GM18508 (cell line): ENCODE data around the gene HIPK1.

ENCODE experiments used
- ATAC-seq: cut with Tn5 transposase; IDR thresholded peaks from one replicate; pipeline ENCODE4 v1.9.1; 2021; ENCODE audit warnings: moderate number of reproducible peaks; ENCODE audit not compliant: insufficient read depth, unreplicated experiment

HIPK1 gene

GRCh38 chr1:113928941-113929749 lies at the start of gene HIPK1:
TSS of gene HIPK1 (plus strand) at chr1:113929324.
- ATAC-seq = peak; percentile 44

GRCh38 chr1:113879739-113880038 lies 49.4 kb upstream of the HIPK1 start:
- no peak for ATAC-seq

- ATAC-seq = no peak
Measured at GRCh38 chr1:113881661-113882060, 47.5 kb upstream of the HIPK1 start.

- no peak for ATAC-seq
Measured at GRCh38 chr1:113886417-113887401, 42.4 kb upstream of the HIPK1 start.

- ATAC-seq = no peak
Measured at GRCh38 chr1:113887402-113888175, 41.5 kb upstream of the HIPK1 start, which contains the start of gene BCL2L15. TSS of gene BCL2L15 (minus strand) at chr1:113887581. CDS start at chr1:113887375, 206 bp downstream.

GRCh38 chr1:113890816-113891215 lies 38.3 kb upstream of the HIPK1 start:
- ATAC-seq = no peak

GRCh38 chr1:113891631-113892220 lies 37.4 kb upstream of the HIPK1 start:
- ATAC-seq = no peak

GRCh38 chr1:113893267-113893666 lies 35.9 kb upstream of the HIPK1 start:
- ATAC-seq = no peak

GRCh38 chr1:113895098-113895497 lies 34.0 kb upstream of the HIPK1 start:
- ATAC-seq = no peak

- no peak for ATAC-seq
Measured at GRCh38 chr1:113895961-113896360, 33.2 kb upstream of the HIPK1 start.

GRCh38 chr1:113898241-113898814 lies 30.8 kb upstream of the HIPK1 start:
- no peak for ATAC-seq

GRCh38 chr1:113899111-113899510 lies 30.0 kb upstream of the HIPK1 start:
- no peak for ATAC-seq

- ATAC-seq = no peak
Measured at GRCh38 chr1:113901191-113901590, 27.9 kb upstream of the HIPK1 start.

GRCh38 chr1:113903501-113904292 lies 25.4 kb upstream of the HIPK1 start:
- no peak for ATAC-seq

- peak; percentile 20 for ATAC-seq
Measured at GRCh38 chr1:113904293-113904673, 24.8 kb upstream of the HIPK1 start.

GRCh38 chr1:113904674-113905434 lies 24.3 kb upstream of the HIPK1 start, which contains the start of the genes AP4B1 and DCLRE1B:
TSS of gene AP4B1 (minus strand) at chr1:113904799. CDS start at chr1:113904717, 82 bp downstream.
TSS of gene DCLRE1B (plus strand) at chr1:113905326. CDS start at chr1:113905587, 261 bp downstream.
- ATAC-seq = peak; percentile 84

GRCh38 chr1:113905435-113905861 lies 23.7 kb upstream of the HIPK1 start:
- peak; percentile 1 for ATAC-seq
